Measurements from ENCODE around the gene COL2A1.

The COL2A1 gene

GRCh38 chr12:48010366-48010970, 6.2 kb upstream of the COL2A1 start:
- no peak for DNase-seq

GRCh38 chr12:48009471-48009870, 5.2 kb upstream of the COL2A1 start:
- no peak for DNase-seq

DNA sequence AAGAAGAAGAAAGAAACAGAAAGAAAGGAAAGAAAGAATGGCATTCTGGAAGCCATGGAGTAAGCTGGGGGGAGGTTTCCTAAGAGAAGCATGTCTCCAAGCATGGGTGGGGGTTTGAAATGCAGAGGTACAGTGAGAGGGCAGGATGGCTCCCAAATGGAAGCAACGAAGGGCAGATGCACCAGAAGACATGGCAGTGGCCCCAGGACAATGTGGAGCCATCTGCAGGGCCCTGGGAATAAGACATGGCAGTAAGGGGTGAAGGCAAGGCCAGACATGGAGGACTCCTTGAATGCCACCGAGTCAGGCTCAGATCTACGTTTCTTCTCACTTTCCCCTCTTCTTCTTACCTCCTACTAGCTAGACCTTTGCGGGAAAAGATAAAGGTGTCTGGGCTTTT, 4.7 kb upstream of the COL2A1 start:
- no peak for DNase-seq

DNA sequence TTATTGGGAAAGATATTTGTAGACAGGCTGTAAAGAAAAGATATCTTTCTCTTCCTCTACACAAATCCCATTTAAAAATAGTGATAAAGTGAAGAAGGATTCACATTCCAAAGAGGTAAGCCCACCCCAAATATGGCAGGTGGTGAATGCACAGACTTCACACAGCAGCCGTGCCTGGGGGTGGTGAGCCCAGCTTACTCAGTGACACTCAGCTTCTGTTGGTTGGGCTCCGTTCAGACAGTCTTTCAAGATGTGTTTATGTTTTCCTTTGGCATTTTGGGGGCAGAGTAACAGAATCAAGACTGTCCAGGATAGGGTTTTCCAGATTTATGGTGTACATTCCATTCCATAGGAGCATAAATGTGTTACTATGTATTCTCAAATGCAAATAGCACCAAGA, 4.1 kb upstream of the COL2A1 start:
- DNase-seq = no peak

DNA sequence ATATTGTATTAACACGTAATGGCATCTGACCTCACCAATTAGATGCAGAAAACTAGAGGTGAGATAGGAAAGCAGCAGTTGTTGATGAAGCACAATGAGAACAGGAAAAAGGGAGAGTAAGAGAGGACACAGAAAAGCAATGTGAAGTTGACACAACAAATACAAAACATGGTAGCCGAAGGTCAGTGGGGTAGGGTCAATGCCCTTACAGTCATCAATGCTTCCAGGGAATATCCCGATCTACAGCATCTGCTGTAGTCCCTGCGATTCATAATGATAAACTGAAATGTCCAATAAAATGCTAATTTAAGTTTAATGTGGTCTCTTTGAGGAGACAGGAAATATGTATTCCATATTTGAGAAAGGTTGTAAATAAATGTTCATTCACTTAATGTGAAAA, 2.9 kb upstream of the COL2A1 start:
- DNase-seq = no peak

GRCh38 chr12:48005750-48006021, 1.4 kb upstream of the COL2A1 start:
- DNase-seq = no peak

- no peak for DNase-seq
Measured at GRCh38 chr12:48005001-48005749, 899 bp upstream of the COL2A1 start.

GRCh38 chr12:48003226-48004052, 837 bp downstream of the COL2A1 start:
- DNase-seq = peak; percentile 30

- peak; percentile 42 for DNase-seq
Measured at GRCh38 chr12:48002773-48003218, 1.5 kb downstream of the COL2A1 start.

GRCh38 chr12:48002414-48002730, 1.9 kb downstream of the COL2A1 start:
- DNase-seq = no peak

- DNase-seq = peak; percentile 84
Measured at GRCh38 chr12:48001505-48002413, 2.5 kb downstream of the COL2A1 start.

DNA sequence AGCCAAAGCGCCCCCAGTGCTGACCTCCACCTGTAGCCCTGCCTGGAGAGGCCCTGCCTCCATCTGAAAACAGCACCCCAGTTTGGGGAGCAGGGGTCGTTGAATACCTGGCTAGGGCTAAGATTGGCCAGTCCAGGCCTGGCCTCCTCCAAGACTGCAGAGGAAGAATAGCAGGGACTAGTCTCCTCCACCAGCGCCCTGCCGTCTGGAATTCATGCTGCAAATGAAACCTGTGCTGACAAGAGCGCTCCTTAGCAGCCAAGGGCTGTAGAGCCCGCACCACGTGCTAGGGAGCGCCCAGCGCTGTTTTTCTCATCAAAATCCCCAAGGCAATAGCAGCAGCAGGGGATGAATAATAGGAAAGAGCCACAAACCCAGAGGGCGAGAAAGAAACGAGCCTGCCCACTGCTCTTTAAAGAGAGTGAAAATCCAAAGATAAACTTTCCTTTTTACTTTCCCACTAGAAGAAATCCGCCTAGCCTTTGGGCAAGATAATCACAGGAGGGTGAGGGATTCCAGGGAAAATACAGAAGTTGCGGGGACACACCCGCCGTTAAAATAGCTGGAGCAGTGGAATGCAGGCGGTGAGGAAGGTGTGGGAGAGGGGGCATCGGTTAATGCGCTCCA, 3.3 kb downstream of the COL2A1 start:
- peak; percentile 68 for DNase-seq

DNA sequence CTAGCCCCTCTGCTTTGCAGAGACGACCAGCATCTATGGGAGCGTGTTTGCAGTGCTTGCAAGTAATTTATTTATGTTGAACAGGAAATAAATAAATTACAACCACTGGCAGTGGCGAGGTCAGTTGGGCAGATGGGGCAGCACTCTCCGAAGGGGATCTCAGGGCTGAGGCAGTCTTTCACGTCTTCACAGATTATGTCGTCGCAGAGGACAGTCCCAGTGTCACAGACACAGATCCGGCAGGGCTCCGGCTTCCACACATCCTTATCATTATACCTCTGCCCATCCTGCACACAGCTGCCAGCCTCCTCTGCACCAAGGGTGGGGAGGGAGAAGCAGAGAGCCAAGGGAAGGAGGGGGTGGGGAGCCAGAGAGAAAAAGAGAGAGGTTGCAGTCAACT, 4.5 kb downstream of the COL2A1 start:
- no peak for DNase-seq

DNA sequence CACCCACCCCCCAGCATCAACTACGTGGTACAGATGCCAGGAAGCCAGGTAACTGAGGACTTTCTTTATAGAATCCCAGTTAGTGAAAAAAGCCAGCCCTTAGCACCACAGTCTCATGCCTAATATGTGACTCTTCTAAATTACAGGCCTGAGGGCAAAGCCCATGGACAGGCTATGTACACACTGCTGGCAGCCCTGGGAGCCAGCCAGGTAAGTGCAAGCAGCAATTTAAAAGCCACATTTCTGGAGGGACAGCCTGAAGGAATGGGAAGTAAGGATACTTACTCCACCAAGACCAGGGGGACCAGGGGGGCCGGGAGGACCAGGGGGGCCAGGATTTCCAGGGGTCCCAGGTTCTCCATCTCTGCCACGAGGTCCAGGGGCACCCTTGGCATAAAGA, 7.0 kb downstream of the COL2A1 start:
- DNase-seq = no peak

GRCh38 chr12:47995981-47996401, 8.3 kb downstream of the COL2A1 start:
- DNase-seq = no peak

DNA sequence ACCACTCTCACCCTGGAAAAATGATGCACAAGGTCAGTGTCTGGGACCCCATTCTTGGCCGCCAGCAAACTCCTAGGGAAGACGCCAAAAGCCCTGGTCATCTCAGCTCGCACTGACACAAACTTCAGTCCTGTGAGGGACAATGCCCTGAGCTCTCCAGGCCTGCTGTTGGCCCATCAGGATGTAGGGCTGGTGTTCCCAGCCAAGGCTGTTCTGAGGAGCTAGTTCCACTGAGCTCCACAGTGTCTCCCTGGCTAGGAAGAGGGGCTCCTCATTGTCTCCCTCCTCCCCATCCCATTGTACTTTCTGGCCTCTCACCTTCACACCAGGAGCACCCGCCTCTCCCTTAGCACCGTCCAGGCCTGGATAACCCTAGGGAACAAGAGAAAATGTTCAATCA, 10.8 kb downstream of the COL2A1 start:
- no peak for DNase-seq

DNA sequence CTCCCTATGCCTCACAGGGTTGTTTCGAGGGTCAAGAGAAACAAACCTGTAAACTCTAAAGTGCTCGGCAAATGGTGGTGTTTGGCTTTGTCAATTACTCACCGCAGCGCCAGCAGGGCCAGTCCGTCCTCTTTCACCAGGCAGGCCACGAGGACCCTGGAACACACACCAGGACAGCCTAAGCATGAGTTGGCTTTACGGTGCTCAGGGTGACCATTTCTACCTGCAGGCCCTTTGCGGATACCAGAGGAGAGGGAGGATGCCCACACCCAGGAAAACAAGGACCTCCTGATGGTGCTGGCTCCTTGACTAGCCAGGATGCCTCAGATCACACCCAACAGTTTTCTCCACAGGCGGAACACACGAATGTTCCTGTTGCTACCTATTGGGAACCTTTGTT, 11.5 kb downstream of the COL2A1 start:
- DNase-seq = no peak

GRCh38 chr12:47991106-47992061, 12.9 kb downstream of the COL2A1 start:
- DNase-seq = peak; percentile 83

DNA sequence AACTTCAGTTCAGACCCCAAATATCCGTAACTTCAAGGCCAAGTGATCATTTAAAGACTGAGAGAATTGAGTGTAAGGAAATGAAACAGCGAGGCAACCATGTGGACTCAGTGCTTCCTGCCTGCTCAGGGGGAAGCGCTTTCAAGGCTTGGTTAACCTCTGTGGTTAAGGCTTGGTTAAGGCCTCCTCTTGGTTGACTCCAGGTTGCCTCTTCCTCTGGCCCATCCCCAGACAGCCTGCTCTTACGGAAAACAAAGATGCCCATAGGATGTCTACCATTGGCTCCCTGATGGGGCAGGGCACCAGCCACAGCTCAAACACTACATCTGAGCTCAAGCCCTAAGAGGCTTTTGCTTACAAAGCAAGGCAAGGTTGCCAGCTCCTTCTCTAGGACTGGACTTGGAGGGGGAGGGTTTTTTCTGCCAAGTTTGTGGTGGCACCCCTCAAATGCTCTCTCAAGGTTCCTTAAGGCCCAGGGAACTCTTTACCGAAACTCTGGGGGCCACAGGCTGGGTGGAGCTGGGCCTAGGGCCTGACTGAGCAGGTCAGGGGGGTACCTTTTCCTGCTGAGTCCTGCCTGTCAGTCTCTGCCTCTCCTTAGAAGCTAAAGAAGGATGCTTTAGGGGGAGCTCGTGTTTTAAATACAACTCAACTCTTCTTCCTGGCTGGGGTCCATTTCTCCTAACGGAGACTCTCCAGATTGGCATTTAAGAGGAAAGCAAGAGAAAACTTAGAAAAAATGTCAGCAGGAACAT, 13.7 kb downstream of the COL2A1 start:
- DNase-seq = peak; percentile 20

- no peak for DNase-seq
Measured at GRCh38 chr12:47989666-47990065, 14.6 kb downstream of the COL2A1 start.

GRCh38 chr12:47989023-47989417, 15.3 kb downstream of the COL2A1 start:
- DNase-seq = no peak
